ENCODE data around the gene UCN3.

UCN3 gene

DNA sequence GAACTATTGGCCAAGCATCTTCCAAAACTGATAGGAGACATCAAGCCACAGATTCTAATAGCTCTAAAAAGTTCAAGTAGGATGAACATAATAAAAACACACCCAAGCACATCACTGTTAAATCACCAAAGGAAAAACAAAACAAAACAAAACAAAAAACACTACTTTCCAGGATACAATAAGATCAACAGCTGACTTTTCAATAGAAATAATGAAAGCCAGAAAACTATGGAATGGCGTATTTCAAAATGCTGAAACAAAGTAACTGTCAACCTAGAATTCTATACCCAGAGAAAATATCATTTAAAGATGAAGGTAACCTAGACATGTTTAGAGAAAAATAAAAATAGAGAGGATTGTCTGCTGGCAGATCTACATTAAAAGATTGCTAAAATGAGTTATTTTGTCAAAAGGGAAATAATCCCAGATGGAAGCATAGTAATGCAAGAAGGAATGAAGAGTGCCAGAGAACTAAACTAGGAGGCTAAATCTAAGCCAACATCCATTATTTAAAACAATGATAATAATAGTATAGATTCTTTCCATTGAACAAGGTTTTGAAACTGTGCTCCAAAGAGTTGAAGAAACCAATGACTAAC is 25.9 kb downstream of the UCN3 start (continued):
- TF ChIP-seq ZFP3 (tag by site-specific recombination; IDR thresholded peaks at IDR 0.05; ENCODE audit: low read depth), result no peak
- no peak for TF ChIP-seq ZFP37 (tag by site-specific recombination; IDR thresholded peaks at IDR 0.05)
- TF ChIP-seq ZBTB7A (tag by site-specific recombination; IDR thresholded peaks at IDR 0.05; ENCODE audit: low read depth), result no peak
- TF ChIP-seq, protein P1, sequence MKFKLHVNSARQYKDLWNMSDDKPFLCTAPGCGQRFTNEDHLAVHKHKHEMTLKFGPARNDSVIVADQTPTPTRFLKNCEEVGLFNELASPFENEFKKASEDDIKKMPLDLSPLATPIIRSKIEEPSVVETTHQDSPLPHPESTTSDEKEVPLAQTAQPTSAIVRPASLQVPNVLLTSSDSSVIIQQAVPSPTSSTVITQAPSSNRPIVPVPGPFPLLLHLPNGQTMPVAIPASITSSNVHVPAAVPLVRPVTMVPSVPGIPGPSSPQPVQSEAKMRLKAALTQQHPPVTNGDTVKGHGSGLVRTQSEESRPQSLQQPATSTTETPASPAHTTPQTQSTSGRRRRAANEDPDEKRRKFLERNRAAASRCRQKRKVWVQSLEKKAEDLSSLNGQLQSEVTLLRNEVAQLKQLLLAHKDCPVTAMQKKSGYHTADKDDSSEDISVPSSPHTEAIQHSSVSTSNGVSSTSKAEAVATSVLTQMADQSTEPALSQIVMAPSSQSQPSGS (tag by site-specific recombination; IDR thresholded peaks at IDR 0.05; ENCODE audit: low read depth), result no peak
- TF ChIP-seq ZNF76 (tag by site-specific recombination; IDR thresholded peaks at IDR 0.05; ENCODE audit: borderline replicate concordance, low read depth), result no peak
- TF ChIP-seq KLF10 (tag by site-specific recombination; IDR thresholded peaks at IDR 0.05), result no peak
- TF ChIP-seq ZNF785 (tag by site-specific recombination; IDR thresholded peaks at IDR 0.05), result no peak
- no peak for TF ChIP-seq SP7 (tag by site-specific recombination; IDR thresholded peaks at IDR 0.05)
- TF ChIP-seq SETDB1 (IDR thresholded peaks at IDR 0.05; ENCODE audit: insufficient read length, low read length), result peak; percentile 99
- no peak for TF ChIP-seq ZNF114 (tag by site-specific recombination; IDR thresholded peaks at IDR 0.05)
- no peak for TF ChIP-seq ZNF184 (tag by site-specific recombination; IDR thresholded peaks at IDR 0.05)
- TF ChIP-seq YY2 (tag by site-specific recombination; IDR thresholded peaks at IDR 0.05), result no peak
- TF ChIP-seq ZNF510 (tag by site-specific recombination; IDR thresholded peaks at IDR 0.05; ENCODE audit: insufficient replicate concordance), result peak; percentile 55
- TF ChIP-seq BCL11A (tag by site-specific recombination; IDR thresholded peaks at IDR 0.05; ENCODE audit: low read depth), result no peak
- TF ChIP-seq, protein P2, sequence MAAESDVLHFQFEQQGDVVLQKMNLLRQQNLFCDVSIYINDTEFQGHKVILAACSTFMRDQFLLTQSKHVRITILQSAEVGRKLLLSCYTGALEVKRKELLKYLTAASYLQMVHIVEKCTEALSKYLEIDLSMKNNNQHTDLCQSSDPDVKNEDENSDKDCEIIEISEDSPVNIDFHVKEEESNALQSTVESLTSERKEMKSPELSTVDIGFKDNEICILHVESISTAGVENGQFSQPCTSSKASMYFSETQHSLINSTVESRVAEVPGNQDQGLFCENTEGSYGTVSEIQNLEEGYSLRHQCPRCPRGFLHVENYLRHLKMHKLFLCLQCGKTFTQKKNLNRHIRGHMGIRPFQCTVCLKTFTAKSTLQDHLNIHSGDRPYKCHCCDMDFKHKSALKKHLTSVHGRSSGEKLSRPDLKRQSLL (tag by site-specific recombination; IDR thresholded peaks at IDR 0.05), result no peak
- no peak for TF ChIP-seq ZNF664 (tag by site-specific recombination; IDR thresholded peaks at IDR 0.05)
- TF ChIP-seq, protein P3, sequence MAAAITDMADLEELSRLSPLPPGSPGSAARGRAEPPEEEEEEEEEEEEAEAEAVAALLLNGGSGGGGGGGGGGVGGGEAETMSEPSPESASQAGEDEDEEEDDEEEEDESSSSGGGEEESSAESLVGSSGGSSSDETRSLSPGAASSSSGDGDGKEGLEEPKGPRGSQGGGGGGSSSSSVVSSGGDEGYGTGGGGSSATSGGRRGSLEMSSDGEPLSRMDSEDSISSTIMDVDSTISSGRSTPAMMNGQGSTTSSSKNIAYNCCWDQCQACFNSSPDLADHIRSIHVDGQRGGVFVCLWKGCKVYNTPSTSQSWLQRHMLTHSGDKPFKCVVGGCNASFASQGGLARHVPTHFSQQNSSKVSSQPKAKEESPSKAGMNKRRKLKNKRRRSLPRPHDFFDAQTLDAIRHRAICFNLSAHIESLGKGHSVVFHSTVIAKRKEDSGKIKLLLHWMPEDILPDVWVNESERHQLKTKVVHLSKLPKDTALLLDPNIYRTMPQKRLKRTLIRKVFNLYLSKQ (tag by site-specific recombination; IDR thresholded peaks at IDR 0.05; ENCODE audit: borderline replicate concordance), result no peak
- TF ChIP-seq ZBTB20 (tag by site-specific recombination; IDR thresholded peaks at IDR 0.05), result no peak
- no peak for TF ChIP-seq ZNF350 (tag by site-specific recombination; IDR thresholded peaks at IDR 0.05)
- TF ChIP-seq ZSCAN23 (tag by site-specific recombination; IDR thresholded peaks at IDR 0.05), result no peak
- TF ChIP-seq ZXDB (tag by site-specific recombination; IDR thresholded peaks at IDR 0.05), result no peak
- no peak for TF ChIP-seq SCRT2 (tag by site-specific recombination; IDR thresholded peaks at IDR 0.05)
- TF ChIP-seq, protein P4, sequence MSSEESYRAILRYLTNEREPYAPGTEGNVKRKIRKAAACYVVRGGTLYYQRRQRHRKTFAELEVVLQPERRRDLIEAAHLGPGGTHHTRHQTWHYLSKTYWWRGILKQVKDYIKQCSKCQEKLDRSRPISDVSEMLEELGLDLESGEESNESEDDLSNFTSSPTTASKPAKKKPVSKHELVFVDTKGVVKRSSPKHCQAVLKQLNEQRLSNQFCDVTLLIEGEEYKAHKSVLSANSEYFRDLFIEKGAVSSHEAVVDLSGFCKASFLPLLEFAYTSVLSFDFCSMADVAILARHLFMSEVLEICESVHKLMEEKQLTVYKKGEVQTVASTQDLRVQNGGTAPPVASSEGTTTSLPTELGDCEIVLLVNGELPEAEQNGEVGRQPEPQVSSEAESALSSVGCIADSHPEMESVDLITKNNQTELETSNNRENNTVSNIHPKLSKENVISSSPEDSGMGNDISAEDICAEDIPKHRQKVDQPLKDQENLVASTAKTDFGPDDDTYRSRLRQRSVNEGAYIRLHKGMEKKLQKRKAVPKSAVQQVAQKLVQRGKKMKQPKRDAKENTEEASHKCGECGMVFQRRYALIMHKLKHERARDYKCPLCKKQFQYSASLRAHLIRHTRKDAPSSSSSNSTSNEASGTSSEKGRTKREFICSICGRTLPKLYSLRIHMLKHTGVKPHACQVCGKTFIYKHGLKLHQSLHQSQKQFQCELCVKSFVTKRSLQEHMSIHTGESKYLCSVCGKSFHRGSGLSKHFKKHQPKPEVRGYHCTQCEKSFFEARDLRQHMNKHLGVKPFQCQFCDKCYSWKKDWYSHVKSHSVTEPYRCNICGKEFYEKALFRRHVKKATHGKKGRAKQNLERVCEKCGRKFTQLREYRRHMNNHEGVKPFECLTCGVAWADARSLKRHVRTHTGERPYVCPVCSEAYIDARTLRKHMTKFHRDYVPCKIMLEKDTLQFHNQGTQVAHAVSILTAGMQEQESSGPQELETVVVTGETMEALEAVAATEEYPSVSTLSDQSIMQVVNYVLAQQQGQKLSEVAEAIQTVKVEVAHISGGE (tag by site-specific recombination; conservative IDR thresholded peaks at IDR 0.05; ENCODE audit: low read depth), result no peak
- no peak; the same call in 1 of the 2 replicates for TF ChIP-seq ZNF585B (tag by site-specific recombination; IDR thresholded peaks at IDR 0.05)
- no peak for TF ChIP-seq KLF7 (tag by site-specific recombination; IDR thresholded peaks at IDR 0.05; ENCODE audit: borderline replicate concordance)
- no peak for TF ChIP-seq ZNF549 (tag by site-specific recombination; IDR thresholded peaks at IDR 0.05)
- TF ChIP-seq ZNF146 (tag by site-specific recombination; IDR thresholded peaks at IDR 0.05), result no peak
- peak; percentile 37; the same call in 1 of the 2 replicates for TF ChIP-seq ZNF324 (tag by site-specific recombination; IDR thresholded peaks at IDR 0.05)
- TF ChIP-seq, protein P5, sequence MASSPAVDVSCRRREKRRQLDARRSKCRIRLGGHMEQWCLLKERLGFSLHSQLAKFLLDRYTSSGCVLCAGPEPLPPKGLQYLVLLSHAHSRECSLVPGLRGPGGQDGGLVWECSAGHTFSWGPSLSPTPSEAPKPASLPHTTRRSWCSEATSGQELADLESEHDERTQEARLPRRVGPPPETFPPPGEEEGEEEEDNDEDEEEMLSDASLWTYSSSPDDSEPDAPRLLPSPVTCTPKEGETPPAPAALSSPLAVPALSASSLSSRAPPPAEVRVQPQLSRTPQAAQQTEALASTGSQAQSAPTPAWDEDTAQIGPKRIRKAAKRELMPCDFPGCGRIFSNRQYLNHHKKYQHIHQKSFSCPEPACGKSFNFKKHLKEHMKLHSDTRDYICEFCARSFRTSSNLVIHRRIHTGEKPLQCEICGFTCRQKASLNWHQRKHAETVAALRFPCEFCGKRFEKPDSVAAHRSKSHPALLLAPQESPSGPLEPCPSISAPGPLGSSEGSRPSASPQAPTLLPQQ (tag by site-specific recombination; IDR thresholded peaks at IDR 0.05), result no peak
- no peak for TF ChIP-seq ZNF416 (tag by site-specific recombination; IDR thresholded peaks at IDR 0.05)
- TF ChIP-seq ZNF610 (tag by site-specific recombination; IDR thresholded peaks at IDR 0.05; ENCODE audit: borderline replicate concordance), result peak; percentile 64; the same call in 1 of the 2 replicates
- no peak for TF ChIP-seq MYNN (tag by site-specific recombination; IDR thresholded peaks at IDR 0.05; ENCODE audit: borderline replicate concordance)
- TF ChIP-seq ZBTB1 (tag by site-specific recombination; IDR thresholded peaks at IDR 0.05), result no peak
- no peak for TF ChIP-seq ZEB2 (tag by site-specific recombination; IDR thresholded peaks at IDR 0.05)

All from HEK293 (cell line).